Stimulated activated CD4-positive, alpha-beta T cell treated with anti-CD3 and anti-CD28 coated beads, Interleukin-2, amount 100 ng/mL, for 24 hours (primary cell): Measurements from ENCODE around the gene DOK7.

Experiments
- DNase-seq, 2 donors: peaks; one replicate each; pipeline ENCODE4 v3.0.0-alpha.2; 2020

The DOK7 gene, protein sequence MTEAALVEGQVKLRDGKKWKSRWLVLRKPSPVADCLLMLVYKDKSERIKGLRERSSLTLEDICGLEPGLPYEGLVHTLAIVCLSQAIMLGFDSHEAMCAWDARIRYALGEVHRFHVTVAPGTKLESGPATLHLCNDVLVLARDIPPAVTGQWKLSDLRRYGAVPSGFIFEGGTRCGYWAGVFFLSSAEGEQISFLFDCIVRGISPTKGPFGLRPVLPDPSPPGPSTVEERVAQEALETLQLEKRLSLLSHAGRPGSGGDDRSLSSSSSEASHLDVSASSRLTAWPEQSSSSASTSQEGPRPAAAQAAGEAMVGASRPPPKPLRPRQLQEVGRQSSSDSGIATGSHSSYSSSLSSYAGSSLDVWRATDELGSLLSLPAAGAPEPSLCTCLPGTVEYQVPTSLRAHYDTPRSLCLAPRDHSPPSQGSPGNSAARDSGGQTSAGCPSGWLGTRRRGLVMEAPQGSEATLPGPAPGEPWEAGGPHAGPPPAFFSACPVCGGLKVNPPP

DNA sequence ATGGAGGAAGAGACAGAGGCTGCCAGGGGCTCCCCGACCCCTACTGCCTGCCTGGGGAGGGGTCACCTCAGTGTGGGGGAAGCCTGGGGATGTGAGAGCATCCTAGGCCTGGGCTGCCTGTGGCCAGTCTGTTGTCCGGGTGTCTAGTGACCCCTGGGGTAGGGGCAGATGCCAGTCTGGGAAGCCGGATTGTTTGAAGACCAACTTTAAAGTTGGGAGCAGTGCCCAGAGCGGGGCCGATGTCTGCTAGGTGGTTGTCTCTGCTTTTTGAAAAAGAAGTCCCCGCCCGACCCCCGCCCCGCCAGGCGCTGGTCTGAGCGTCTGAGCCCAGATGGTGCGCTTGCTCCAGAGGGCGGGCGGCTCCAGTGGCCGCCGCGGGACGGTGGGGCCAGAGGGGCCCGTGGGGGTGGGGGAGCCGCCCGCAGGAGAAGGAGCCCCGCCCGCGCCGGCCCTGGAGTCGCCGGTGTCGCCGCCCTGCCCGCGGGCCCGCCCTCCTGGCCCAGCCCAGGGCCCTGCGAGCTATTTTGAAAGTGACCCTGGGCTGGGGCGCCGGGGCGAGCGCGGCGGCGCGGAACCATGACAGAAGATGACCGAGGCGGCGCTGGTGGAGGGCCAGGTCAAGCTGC, at the start of gene DOK7:
TSS of gene DOK7 (plus strand) at position 517 of the 626 bp plus-strand sequence. CDS start at position 587, 70 bp downstream.
- DNase-seq, result no peak

DNA sequence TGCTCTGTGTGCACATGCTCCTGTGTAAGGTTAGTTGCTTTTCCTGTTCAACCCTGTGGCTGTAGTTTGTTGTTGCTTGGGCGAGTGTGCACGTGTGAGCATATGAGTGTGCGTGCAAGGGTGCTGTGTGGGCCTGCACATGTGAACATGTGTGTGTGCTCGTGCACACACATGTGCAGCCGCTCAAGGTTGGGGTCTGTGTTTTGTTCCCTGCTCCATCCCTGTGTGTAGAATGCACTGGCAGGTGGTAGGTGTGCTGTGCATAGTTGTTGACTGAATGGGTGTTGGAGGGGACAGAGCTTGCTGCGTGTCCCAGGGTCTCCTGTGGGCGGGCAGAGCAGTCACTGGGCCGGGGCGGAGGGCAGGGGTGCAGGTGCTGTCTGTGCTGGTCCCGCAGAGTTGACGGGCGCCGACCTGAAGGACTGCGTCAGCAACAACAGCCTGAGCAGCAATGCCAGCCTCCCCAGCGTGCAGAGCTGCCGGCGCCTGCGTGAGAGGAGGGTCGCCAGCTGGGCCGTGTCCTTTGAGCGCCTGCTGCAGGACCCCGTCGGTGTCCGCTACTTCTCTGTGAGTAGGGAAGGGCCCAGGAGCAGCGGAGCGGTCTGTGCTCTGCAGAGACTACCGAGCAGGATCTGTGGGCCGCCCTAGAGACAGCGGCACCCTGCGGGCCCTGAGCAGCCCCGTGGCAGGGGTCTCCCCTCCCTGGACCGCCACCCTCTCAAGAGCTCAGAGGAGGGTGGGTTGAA, 49.3 kb upstream of the DOK7 start:
- no peak for DNase-seq

DNA sequence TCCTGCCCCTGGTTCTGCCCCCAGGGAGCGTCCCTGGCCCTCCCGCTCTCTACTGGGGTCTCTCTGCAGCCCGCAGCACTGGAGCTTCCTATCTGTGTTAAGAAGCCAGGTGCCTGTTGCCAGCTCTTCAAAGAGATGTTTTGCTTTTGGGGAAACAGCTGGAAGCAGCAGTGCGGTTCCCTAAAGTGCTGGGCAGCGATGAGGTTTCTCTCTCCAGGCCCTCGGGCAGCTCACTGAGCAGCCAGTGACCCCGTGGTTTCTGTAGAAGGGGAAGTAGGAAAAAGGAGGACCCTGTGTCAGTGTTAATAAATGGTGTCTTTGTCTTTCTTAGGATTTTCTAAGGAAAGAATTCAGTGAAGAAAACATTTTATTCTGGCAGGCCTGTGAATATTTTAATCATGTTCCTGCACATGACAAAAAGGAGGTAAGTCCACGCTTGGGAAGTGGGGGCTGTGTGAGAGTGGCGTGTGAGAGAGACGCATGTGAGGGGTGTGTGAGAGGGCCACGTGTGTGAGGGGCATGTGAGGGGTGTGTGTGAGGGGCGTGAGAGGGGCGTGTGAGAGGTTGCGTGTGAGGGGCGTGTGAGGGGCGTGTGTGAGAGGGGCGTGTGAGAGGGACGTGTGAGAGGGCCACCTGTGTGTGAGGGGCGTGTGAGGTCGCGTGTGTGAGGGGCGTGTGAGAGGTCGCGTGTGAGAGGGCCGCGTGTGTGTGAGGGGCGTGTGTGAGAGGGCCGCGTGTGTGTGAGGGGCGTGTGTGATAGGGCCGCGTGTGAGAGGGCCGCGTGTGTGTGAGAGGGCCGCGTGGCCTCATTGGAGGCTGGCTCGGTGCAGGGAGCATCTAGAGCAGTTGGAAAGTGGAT, 48.5 kb upstream of the DOK7 start:
- no peak for DNase-seq

DNA sequence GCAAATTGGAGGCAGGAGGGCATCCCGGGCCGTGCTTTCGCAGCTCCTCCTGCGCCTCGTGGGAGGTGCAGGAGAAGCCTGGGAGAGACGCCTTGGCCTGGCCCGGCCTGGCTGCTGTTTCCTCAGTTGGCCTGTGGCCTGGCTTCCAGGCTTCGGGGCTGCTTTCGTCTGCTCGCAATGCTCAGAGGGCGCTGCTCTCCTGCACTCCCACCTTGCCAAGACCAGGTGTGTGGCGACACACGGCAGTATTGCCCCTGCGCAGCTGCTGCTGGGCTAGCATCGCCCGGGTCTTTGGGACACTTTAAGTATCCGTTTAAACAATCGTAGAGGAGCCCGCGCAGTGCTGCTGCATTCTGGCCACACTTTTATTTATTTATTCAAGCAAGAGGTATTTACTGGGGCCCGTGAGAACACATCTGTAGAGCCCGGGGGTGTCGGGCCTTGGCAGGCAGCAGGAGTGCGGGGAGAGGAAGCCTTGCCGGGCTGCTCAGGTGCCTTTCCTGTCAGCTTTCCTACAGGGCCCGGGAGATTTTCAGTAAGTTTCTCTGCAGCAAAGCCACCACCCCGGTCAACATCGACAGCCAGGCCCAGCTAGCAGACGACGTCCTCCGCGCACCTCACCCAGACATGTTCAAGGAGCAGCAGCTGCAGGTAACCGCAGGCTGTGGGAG, 47.5 kb upstream of the DOK7 start:
- DNase-seq, result no peak

DNA sequence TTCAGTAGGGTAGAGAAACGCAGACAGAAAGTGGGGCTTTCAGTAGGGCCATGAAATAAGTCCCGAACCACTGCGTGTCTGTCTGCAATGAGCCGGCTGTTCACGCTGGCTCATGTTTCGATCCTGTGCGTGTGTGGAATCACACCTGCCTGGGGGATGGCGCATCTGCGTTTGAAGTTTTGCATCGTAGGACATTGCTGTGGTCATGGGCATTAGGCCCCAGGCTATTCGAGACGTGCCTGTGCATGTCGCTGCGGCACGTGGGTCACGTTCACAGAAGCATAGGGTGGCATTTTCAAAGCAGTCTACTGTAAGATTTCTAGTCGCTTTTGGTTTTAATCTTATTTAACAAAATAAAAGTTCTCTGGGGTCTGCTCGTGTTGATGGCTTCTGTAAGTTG, 46.8 kb upstream of the DOK7 start:
- no peak for DNase-seq

DNA sequence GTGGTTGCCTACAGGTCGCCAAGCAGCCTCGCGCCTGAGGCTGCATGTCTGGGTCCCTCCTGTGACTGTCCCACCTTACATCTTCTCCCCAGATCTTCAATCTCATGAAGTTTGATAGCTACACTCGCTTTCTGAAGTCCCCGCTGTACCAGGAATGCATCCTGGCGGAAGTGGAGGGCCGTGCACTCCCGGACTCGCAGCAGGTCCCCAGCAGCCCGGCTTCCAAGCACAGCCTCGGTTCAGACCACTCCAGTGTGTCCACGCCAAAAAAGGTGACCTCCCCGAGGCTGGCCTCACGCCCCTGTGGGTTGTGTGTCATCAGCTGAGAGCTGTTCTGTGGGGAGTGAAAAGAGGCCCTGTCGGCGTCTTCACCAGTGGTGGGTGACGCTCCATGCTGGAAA, 46.3 kb upstream of the DOK7 start:
- no peak for DNase-seq

DNA sequence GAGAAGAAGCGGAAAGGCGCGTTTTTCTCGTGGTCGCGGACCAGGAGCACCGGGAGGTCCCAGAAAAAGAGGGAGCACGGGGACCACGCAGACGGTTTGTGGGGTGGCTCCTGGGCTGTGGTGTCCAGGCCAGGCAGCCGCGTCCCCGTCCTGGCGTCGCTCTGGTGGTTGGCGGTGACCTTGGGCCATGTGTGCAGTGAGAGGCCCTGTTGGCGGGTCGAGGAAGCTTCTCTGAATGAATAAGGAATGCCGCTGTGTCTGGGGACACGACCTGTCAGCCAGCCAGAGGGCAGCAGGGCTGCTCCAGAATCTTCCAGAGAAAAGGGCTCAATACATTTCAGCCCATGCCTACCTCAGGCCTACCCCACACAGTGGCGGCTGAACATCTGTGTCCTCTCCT, 45.7 kb upstream of the DOK7 start:
- no peak for DNase-seq

DNA sequence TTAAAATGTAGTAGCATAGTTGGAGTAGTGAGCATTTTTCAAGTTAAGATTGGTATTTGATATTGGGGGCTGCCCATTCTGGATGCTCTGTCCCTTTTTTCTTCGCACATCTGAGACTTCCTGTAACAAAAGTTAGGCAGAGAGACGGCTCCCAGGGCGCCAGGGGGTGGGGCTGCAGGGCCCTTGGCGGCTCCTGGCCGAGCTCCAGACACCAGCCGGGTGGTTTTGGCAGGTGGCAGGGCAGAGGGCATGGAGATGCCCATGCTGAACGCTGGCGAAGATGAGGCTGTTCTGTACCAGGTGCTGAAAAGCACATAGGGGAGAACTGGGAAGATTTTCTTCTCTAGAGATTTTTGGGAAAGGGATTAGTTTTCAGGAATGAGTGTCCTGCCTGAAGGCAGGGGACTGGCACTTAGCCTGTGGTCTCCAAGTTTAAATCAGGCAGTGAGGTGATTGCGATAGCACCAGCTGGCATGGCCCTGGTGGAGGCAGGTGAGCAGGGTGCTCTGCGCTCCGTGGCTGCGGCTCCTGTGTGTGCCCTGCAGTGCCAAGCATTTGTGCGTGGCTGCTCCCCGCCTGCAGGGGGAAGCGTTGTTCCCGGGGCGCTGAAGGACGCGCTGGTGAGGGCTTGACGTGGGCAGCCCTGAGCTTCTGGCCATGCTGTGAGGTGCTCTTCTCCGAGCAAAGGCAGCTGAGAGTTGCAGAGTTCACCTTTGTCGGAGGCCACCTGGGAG, 44.9 kb upstream of the DOK7 start:
- DNase-seq, result no peak

DNA sequence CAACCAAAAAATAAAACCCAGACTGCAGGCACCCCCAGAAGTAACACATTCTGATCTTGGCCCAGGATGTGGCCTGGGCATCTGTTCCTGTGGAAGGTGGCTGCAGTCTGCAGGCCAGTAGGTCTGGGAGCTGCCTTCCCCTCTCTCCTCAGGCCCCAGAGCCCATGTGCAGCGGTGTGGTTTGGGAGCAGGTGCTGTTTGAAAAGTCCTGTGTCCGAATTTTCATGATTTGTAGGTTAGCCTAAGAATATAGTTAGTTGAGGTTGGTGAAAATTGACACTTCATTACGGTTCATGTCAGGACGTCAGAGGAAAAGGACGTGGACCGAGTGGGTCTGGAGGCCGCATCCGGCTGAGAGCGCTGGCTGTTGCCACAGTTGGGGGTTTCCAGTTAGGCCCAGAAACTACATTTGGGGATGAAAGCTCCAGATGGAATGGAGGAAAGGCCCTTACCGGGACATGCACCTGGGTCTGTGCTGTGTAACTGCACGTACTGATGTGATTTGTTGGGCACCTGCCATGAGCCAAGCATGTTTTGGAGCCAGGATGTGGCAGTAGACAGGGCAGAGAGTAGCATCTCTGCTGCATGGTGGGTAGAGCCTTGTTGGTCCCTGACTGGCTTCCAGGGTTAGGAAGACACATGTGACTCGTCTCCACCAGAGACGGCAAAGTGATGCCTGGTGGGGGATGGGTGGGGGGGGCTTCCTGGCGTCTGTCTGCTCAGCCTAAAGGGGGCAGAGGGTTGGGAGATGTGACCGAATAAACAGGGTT, 43.1 kb upstream of the DOK7 start:
- no peak for DNase-seq

DNA sequence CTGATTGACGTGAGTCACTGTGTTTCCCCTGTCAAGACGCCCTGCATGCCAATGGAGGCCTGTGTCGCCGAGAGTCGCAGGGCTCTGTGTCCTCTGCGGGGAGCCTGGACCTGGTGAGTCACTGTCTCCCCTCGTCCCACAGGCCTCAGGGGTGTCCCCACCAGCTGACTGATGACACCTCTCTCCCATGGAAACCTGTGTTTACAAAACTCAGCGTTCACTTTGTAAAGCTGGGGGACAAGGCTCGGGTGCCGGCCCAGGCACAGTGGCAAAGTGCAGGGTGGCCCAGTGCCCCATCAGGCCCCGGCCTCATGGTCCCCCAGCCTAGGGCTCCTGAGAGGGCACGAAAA, 42.5 kb upstream of the DOK7 start:
- no peak for DNase-seq

DNA sequence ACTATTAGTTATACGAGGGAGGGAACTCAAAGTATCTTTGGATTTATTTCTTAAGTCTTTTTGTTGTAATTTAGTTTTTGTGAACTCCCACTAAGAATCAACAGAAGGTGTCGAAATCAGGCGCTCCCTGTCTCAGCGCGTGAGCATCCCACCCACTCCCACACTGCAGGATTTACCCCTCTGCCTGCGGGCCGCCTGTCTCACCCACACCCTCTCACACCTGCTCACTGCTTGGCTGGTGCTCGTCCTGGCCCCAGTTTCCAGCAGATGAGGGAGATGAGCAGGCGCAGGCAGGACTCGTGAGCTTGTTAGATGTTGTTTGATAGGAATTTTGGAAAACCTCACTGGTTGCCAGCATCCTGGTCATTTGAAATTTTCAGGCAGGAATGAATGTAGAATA, 42.1 kb upstream of the DOK7 start:
- DNase-seq, result no peak

DNA sequence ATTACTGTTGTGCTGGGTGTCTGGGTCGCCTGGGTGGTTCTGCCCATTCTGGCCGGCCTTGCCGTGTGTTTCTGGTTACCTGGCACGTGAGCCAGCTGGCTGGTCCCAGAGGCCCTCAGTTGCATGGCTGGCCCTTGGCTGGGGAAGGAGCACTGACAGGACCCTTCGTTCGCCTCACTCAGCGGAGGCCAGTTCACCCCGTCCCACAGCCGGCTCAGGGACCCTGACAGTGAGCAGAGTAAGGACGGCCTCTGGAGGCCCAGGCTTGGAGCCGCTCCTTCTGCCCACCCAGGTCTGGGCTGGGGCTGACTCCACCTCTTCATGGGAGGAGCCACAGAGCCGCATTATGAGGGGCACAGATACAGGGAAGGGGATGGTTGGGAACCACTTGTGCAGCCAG, 41.6 kb upstream of the DOK7 start:
- DNase-seq, result no peak

DNA sequence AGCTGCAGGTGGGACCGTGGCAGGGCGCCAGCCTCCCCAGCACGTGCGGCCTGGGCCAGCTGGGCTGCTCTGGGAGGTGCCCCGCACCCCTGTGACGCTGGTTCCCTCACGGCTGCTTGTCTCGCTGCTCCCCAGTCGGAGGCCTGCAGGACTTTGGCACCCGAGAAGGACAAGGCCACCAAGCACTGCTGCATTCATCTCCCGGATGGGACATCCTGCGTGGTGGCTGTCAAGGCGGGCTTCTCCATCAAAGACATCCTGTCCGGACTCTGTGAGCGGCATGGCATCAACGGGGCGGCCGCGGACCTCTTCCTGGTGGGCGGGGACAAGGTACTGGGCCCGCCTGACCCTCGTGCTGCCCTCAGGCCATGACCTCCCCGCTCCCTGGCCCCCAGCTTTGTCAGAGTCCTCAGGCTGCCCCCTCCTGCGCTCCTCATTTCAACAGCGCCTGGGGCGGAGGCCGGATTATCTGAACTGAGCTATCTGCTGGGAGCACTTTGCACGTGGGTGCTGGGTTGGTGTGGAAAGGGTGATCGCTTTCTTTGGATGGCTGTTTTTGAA, 40.8 kb upstream of the DOK7 start:
- DNase-seq, result no peak

DNA sequence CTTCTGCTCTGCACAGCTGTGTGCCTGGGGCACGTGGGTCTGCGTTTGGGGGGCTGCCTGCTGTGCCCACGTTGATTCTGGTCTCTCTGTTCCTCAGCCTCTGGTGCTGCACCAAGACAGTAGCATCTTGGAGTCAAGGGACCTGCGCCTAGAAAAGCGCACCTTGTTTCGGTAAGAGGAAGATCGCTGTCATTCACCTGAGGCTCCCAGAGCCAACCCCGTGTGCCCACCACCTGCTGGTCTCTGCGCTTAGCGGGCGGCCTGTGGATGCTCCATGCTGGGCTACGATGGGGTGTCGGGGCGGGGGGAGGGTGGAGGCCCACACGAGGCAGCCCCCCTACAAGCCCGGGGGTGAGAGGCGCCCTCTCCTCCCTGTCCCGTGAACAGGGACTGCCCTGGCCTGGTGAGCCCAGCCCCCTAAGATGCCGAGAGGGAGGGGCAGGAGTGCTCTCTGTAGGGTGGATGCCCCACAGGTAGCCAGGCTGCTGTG, 40.3 kb upstream of the DOK7 start:
- DNase-seq, result no peak

DNA sequence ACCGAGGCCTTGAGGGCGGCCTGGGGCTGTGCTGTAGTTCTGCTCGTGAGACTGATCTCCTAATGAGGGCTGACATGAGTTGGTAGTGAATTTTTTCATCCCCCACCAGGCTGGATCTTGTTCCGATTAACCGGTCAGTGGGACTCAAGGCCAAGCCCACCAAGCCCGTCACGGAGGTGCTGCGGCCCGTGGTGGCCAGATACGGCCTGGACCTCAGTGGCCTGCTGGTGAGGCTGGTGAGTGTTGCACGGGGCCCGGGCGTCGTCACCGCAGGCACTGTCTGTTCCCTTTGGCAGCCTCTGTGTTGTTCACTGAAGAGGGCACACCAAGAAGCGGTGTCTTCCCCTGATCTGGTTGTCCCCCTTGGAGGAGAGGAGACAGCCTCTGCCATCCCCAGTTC, 39.7 kb upstream of the DOK7 start:
- no peak for DNase-seq

DNA sequence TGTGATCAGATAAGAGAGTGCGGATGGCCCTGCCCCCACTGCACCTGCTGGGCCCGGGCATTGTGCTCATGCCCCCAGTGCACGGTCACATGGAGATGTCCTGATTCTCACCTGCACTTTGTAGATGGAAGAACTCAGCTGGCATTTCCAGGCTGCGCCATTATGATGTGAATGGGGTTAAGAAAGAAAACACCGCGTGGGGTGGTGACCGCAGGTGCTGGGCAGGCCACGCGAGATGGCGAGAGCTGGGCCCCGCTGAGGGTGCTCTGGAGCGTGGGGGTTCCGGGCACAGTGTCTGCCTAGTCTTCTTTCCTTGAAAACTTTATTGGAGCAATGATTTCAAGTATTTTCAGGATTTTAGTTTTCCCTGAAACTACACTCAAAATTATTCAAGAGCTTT, 39.2 kb upstream of the DOK7 start:
- no peak for DNase-seq

DNA sequence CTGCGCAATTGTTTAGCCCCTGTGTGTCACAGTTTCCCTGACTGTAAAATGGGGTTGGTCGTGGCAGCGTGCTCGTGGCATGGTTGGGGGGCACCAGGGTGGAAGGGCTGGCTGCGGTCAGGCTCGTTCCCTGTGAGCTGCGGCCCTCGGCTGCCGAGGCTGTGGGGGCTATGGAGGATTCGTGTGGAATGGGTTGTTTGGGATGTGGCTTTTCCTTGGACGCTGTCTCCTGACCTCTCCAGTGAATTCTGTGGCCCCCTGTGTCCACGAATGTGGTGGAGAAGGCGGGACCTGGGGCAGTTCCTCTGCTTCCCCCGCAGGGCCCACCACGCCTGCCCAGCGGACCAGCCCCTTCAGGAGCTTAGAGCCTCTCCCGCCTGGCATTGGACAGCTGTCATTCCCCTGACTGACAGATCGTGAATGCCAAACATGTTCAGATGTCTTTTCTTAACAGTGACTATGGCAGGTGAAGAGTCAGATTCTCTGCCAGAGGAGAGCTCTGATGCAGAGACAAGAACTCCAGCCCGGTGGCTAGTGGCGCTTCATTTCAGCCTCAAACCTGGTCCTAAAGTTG, 38.5 kb upstream of the DOK7 start:
- DNase-seq, result no peak

DNA sequence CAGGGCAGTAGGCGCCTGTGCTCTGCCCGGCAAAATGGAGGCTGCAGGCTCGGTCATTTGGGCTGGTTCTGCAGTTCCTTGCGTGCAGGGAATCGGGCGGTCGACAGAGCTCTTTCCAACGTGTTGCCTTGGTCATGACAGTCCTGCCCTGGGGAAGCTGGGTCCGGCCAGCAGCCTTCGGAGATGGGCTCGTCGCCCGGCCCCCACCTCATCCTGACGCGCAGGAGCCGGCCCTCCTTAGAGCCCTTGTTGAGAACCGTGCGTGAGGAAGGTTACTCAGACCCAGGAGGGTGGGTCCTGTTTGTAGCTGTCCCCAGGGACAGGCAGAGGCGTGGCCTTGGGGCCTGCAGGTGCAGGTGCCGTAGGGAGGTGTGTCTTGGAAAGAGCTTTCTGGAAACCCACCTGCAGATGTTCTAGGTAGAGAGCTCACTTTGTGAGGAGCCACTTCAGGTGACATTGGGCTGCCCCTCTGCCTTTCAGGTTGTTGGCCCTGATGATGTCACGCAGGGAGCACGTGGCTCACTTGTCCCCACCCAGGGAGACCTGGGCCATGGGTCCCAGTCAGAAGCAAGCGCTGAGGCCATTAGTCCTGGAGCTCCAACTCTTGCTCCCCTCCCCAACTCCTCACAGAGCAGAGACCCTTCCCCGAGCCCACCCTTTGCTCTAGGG, 36.5 kb upstream of the DOK7 start:
- no peak for DNase-seq

DNA sequence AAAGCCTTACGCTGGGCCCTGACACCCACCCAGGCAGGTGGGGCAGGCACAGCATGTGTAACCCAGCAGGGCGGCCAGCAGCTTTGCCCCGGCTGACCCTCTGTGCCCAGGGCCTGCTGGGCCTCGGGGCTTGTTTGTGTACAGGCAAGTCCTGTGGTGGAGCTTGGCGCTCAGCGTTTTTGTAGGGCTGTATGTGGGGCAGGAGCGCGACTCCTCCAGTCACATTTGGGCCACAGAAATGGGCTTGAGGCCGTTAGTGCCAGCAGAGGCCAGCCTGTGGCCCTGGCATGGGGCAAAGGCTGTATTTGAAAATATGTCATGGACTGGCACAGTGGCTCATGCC, 36.0 kb upstream of the DOK7 start:
- no peak for DNase-seq
